ENCODE results near the gene NELFA.

Gene NELFA

GRCh38 chr4:1987721-1988326 lies 20.9 kb downstream of the NELFA start:
- no peak for TF ChIP-seq CTCF (IDR thresholded peaks at IDR 0.05; ENCODE audit: insufficient read depth, low read depth, low read length, missing control alignments)
- no peak overlapping the region for H3K4me3 ChIP-seq (ENCODE audit: low read depth, low read length)
- DNase-seq (ENCODE audit: low read depth): no peak

- no peak for TF ChIP-seq CTCF (IDR thresholded peaks at IDR 0.05; ENCODE audit: insufficient read depth, low read depth, low read length, missing control alignments)
- no peak overlapping the region for H3K4me3 ChIP-seq (ENCODE audit: low read depth, low read length)
- DNase-seq (ENCODE audit: low read depth): no peak
These were observed 21.5 kb downstream of the NELFA start for GRCh38 chr4:1987296-1987695.

GRCh38 chr4:1986578-1987210 lies 22.1 kb downstream of the NELFA start:
- H3K4me3 ChIP-seq (ENCODE audit: low read depth, low read length): no peak overlapping the region
- DNase-seq (ENCODE audit: low read depth): no peak
- no peak for TF ChIP-seq CTCF (IDR thresholded peaks at IDR 0.05; ENCODE audit: insufficient read depth, low read depth, low read length, missing control alignments)

GRCh38 chr4:1985780-1986577 lies 22.8 kb downstream of the NELFA start:
- H3K4me3 ChIP-seq (ENCODE audit: low read depth, low read length): no peak overlapping the region
- DNase-seq (ENCODE audit: low read depth): no peak

GRCh38 chr4:1985294-1985693 lies 23.5 kb downstream of the NELFA start:
- H3K4me3 ChIP-seq (ENCODE audit: low read depth, low read length): no peak overlapping the region
- TF ChIP-seq CTCF (IDR thresholded peaks at IDR 0.05; ENCODE audit: insufficient read depth, low read depth, low read length, missing control alignments): no peak
- no peak for DNase-seq (ENCODE audit: low read depth)

More at GRCh38 chr4:1985780-1986577, 22.8 kb downstream of the NELFA start:
- TF ChIP-seq CTCF (IDR thresholded peaks at IDR 0.05; ENCODE audit: insufficient read depth, low read depth, low read length, missing control alignments): no peak

- no peak for TF ChIP-seq CTCF (IDR thresholded peaks at IDR 0.05; ENCODE audit: insufficient read depth, low read depth, low read length, missing control alignments)
- H3K4me3 ChIP-seq (ENCODE audit: low read depth, low read length): no peak overlapping the region
- DNase-seq (ENCODE audit: low read depth): no peak
These were observed 24.2 kb downstream of the NELFA start for GRCh38 chr4:1984406-1985191.

Measured in GM12865 (cell line).